IPS-18c (cell line): Measurements from ENCODE around the gene RAB3A.
A peak's percentile ranks its signal among the peaks of the same experiment; 100 is the strongest.

Experiments used
- H3K4me3 ChIP-seq: 2 replicates; pipeline ENCODE4 v1.7.0; 2013; ENCODE audit warnings: low read depth, mild to moderate bottlenecking, low read length, moderate library complexity; ENCODE audit not compliant: insufficient read depth
- H3K9me3 ChIP-seq: one replicate; pipeline ENCODE4 v1.6.1; 2013; ENCODE audit warnings: mild to moderate bottlenecking, low read length, moderate library complexity; ENCODE audit not compliant: control insufficient read depth, insufficient read depth

Gene RAB3A

DNA sequence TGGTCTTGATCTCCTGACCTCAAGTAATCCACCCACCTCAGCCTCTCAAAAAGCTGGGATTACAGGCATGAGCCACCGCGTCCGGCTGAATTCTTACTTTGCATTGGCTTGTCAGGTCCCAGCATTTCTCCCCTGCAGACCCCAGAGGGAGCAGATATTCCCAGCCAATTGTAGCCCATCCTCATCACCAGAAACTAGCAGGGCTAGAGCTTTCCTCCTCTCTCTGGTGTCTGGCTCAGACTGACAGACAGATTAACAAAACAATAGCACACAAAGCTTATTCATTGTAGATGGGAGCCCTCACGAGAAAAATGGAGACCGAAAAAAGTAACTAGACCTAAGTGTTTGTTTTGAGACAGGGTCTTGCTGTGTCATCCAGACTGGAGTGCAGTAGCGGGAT lies 18.3 kb downstream of the RAB3A start:
- H3K9me3 ChIP-seq, result no peaks in the 10 kb centered on the region
- H3K4me3 ChIP-seq, result no peak overlapping the region

DNA sequence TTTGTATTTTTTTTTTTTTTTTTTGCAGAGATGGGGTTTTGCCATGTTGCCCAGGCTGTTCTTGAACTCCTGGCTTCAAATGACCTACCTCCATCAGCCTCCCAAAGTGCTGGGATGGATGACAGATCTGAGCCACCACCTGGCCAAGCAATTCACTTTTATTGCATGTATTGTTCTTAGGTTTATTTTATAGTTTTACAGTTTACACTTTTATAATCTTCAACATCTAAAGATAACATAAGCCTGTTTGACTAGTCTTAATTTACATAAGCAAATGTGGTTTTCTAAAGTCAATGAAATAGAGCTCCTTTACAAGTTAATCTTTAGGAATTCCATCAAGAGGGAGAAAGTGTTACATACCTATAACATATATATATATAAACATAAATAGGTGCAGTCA lies 20.3 kb downstream of the RAB3A start:
- Histone ChIP-seq H3K4me3 (no peak overlapping the region), H3K9me3 (no peaks in the 10 kb centered on the region)

DNA sequence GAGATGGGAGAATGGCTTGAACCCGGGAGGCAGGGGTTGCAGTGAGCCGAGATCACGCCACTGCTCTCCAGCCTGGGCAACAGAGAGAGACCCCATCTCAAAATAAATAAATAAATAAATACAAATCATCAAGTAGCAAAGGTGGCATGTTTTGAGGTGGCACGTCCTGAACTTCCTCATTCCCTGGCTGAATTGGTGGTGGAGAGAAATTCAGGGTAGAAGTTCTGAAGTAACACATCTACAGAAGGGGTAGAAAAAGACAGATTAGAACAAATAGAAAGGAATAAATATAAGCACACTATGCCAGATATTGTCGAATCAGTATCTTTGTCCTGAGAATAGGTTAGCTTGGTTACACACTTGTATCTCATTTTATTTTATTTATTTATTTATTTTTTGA lies 23.9 kb downstream of the RAB3A start:
- Histone ChIP-seq H3K9me3 (no peaks in the 10 kb centered on the region), H3K4me3 (no peak overlapping the region)

DNA sequence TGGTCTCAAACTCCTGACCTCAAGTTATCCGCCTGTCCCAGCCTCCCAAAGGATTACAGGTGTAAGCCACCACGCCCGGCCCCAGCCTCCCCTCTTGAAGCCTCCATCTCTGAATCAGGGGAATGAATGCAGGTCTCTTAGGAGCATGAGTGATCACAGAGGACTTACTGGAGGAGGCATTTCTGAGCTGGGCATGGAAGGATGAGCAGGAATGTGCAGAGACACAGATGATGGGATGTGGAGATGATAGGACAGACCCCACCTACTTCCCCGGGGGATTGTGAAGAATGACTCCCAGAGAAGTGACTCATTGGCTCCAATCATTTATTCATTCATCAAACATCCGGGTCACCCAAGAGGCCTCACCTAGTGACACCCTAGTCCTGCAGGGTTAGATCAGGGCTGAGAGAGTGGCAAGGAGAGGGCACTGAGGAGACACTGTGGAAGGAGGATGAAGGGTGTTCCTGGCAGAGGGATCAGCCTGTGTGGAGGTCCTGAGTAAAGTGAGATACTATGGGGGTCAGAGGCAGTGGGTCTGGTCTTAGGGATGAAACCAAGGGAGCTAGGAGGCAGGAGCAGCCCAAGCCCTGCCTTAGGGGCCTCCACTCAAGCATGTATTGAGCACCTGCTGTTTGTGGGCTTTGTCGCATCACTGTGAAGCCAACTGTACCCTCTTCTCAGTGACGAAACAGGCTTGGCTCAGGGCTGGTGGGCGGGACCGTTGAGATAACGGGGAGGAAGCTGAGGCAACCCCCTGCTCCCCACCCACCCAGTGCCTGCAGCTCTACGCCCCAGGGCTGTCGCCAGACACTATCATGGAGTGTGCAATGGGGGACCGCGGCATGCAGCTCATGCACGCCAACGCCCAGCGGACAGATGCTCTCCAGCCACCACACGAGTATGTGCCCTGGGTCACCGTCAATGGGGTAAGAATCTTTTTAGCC lies 27.2 kb downstream of the RAB3A start:
- no peak overlapping the region for H3K4me3 ChIP-seq
- H3K9me3 ChIP-seq, result no peaks in the 10 kb centered on the region

GRCh38 chr19:18174983-18175382 lies 28.9 kb downstream of the RAB3A start:
- H3K4me3 ChIP-seq, result no peak overlapping the region

DNA sequence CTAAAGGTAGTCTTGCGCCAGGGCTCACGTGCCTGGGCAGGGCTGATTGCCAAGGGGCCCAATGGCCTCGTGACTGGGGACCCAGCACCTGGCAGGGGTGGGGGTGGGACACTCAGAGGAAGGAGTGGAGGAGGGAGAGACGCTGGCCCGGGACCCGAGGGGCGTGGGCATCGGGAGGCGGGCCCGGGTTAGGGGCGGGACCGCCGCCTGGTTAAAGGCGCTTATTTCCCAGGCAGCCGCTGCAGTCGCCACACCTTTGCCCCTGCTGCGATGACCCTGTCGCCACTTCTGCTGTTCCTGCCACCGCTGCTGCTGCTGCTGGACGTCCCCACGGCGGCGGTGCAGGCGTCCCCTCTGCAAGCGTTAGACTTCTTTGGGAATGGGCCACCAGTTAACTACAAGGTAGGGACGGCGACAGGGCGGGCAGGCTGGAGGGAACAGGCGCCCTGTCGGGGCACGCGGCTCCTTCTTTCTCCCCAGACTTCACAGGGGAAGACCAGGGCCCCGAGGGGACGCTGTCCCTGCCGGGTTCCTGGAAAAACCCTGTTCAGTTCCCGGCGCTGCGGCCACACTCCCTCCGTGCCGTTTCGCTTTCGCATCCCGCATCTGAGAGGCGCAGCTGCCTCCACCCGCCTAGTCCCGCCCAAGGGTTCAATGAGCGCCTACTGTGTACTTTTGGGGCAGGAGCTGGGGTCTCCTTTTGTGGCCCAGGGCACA lies 30.1 kb downstream of the RAB3A start, which contains the start of gene IFI30:
Gene IFI30 (plus strand): TSS at position 242 of the 717 bp plus-strand sequence. CDS start 29 bp downstream, at position 271.
- H3K9me3 ChIP-seq, result no peaks in the 10 kb centered on the region
- peak within 1 kb of the TSS; percentile 73 for H3K4me3 ChIP-seq

More at GRCh38 chr19:18174983-18175382, 28.9 kb downstream of the RAB3A start:
- H3K9me3 ChIP-seq, result no peaks in the 10 kb centered on the region

DNA sequence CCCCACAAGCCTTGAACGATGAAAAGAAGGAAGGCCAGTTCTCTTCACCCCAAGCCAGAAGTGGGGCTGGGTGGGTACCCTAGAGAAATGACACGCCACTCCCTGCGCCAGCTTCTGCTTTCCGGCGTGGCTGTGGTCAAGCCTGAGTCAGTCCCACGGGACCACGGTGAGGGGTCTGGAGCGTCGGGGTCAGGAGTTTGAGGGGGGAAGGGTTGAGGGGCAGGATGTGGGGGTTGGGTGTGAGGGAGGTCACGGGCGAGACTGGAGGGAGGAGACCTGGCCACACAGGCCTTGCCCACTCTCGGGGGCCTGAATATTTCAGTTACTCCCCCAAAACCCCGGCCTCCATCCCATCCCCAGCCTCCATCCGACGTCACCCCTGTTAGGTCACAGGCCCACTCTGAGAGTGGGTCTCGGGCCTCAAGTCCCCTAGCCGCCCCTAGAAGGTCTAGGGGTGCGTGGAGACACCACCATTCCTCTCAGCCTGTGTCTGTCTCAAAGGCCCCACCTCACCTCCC lies 30.7 kb downstream of the RAB3A start:
- peak overlapping the region; percentile 73; the same call in 1 of the 2 replicates for H3K4me3 ChIP-seq
- no peaks in the 10 kb centered on the region for H3K9me3 ChIP-seq

DNA sequence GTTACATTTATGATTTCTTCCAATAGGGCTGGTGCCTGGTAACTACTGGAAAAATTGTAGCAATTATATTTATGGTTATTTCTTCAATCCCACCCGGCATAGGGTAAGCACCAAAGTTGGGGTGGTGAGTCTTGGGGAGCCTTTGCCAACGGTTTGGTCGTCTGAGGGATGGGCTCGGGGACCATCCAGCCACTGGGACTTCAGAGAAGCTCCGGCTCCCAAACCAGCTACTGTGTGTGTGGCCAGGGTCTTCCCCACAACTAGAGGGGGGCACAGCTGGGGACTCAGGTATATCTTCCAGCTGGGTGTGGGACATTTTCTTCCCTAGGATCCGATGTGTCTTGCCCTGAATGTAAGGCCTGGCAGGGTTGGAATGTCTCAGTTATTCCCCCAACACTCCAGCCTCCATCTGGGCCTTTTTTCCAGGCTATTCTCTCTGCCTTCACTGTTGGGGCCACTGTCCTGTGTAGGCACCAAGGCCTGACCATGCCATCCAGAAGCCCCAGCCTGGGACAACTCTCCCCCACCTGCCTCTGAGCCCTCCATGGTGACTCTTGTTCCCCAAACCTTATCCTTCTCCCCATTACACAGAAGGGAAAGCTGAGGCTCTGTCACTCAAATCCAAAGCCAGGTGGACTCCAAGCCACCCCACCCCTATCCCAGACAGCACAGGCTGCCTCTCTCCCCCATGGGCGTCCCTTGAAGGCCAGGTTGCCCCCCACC lies 31.4 kb downstream of the RAB3A start:
- Histone ChIP-seq H3K4me3 (no peak overlapping the region), H3K9me3 (no peaks in the 10 kb centered on the region)

DNA sequence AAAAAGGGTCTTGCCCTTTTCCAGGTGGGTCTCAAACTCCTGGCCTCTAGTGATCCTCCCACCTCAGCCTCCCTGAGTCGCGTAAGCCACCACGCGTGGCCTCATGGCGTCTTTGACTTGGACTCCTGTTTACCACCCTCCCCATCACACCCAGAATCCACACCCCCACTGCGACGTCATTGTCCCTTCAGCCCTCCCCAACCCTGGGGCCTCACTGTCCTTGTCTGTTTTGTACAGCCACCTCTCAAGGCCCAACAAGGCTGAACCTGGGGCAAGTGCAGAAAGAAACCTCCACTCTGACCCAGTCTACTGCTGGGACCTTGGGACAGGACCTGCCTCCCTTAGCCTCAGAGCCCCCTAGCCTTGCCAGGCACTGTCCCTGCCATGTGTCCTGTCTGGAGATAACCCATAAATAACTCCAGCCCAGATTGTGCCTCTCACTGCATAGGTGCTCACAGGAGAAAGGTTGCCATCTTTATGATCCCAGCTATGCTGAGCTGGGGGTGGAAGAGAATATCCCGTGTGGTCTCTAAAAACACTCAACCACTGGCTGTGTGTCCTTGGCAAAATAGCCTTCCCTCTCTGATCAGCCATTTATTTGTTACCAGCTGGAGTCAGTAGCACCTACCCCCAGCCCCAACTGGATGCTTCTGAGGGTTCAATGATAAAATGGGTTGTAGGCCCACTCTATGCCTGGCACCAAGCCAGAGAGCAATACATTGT lies 32.1 kb downstream of the RAB3A start:
- no peak overlapping the region for H3K4me3 ChIP-seq
- no peaks in the 10 kb centered on the region for H3K9me3 ChIP-seq

- H3K4me3 ChIP-seq, result no peak overlapping the region
- no peaks in the 10 kb centered on the region for H3K9me3 ChIP-seq
Observed at GRCh38 chr19:18170714-18171255, 33.1 kb downstream of the RAB3A start.

DNA sequence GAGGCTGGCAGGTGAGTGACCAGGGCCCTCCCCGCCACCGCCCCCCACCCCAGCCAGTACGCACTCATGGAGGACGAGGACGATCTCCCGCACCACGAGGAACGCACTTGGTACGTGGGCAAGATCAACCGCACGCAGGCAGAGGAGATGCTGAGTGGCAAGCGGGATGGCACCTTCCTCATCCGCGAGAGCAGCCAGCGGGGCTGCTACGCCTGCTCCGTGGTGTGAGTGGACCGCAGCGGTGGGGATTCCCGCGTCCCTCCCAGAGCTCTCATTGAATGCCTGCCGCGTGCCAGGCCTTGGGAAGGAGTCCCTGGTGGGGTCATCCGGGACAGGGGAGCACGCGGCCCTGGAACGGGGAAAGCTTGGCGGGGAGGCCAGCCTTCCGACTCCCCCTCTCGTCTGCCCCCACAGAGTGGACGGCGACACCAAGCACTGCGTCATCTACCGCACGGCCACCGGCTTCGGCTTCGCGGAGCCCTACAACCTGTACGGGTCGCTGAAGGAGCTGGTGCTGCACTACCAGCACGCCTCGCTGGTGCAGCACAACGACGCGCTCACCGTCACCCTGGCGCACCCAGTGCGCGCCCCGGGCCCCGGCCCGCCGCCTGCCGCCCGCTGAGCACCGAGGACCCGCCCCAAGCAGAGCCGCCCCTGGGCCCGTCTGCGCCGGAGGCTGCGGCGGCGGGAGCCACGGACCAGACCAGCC lies 35.0 kb downstream of the RAB3A start:
- no peaks in the 10 kb centered on the region for H3K9me3 ChIP-seq
- no peak overlapping the region for H3K4me3 ChIP-seq

- Histone ChIP-seq H3K9me3 (no peaks in the 10 kb centered on the region), H3K4me3 (no peak overlapping the region)
Observed at GRCh38 chr19:18167975-18168645, 35.7 kb downstream of the RAB3A start.

GRCh38 chr19:18167011-18167410 lies 36.8 kb downstream of the RAB3A start:
- H3K9me3 ChIP-seq, result no peaks in the 10 kb centered on the region
- H3K4me3 ChIP-seq, result no peak overlapping the region

DNA sequence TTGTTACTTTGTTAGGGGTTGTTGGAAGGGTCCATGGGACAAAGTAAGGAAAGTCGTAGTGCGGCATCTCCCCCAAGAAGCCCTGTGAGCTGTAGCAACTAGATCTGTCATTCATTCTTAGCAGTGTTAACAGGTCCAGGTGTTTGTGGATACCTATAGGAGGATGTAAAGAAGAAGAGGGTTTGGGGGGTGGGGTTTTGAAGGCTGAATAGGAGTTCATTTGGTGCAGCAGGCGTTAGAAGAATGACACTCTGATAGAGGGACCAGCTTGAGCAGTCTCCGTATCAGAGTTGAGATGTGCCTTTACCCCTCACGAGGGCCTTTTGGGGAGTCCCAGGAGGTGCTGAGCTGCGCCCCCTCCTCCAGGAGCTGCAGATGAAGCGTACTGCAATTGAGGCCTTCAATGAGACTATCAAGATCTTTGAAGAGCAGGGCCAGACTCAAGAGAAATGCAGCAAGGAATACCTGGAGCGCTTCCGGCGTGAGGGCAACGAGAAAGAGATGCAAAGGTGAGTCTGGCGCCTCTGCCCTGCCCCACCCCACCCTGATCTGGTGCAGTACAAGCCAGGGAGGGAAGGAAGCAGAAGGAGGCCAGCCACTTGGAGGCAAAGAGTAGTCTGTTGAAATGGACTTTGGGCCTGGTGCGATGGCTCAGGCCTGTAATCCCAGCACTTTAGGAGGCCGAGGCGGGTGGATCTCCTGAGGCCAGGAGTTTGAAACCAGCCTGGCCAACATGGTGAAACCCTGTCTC lies 37.9 kb downstream of the RAB3A start:
- H3K4me3 ChIP-seq, result no peak overlapping the region
- H3K9me3 ChIP-seq, result no peaks in the 10 kb centered on the region

GRCh38 chr19:18164072-18164471 lies 39.8 kb downstream of the RAB3A start:
- H3K4me3 ChIP-seq, result no peak overlapping the region
- no peaks in the 10 kb centered on the region for H3K9me3 ChIP-seq
